Kidney epithelial cell (primary cell): ENCODE measurements around the gene TWIST1. TPM values are rescaled to one million over a fixed set of nuclear protein-coding genes. Genes with fewer than 3 reads are reported as not detected.

Source experiments
- DNase-seq: peaks from one replicate; pipeline ENCODE4 v3.0.0-alpha.2; 2010; ENCODE audit warnings: low read depth
- H3K27me3 ChIP-seq: 2 replicates; pipeline ENCODE4 v1.6.0; 2011; ENCODE audit warnings: low read length; ENCODE audit not compliant: control insufficient read depth, insufficient read depth
- H3K36me3 ChIP-seq: 2 replicates; pipeline ENCODE4 v1.5.1; 2011; ENCODE audit warnings: low read length; ENCODE audit not compliant: control insufficient read depth, insufficient read depth
- H3K4me3 ChIP-seq: 2 replicates; pipeline ENCODE4 v1.5.1; 2011; ENCODE audit warnings: low read depth, mild to moderate bottlenecking, control low read depth, low read length
- CTCF ChIP-seq: IDR thresholded peaks from 2 replicates; pipeline ENCODE4 v1.5.1; 2011; ENCODE audit warnings: mild to moderate bottlenecking, moderate library complexity, low read length, control low read depth, inconsistent platforms; ENCODE audit not compliant: insufficient read depth, poor library complexity, severe bottlenecking
- total RNA-seq: library from RNA; depleted of rRNA; stranded (reverse); fragments of >200 nt; gene quantifications from 2 replicates; pipeline ENCODE4 v1.2.3, GENCODE V29; 2015

TWIST1 gene
- total RNA-seq, 1 donor from 2014 or later: 6.3 TPM

GRCh38 chr7:19106241-19107080 is 11.0 kb downstream of the TWIST1 start:
- Histone ChIP-seq H3K4me3 (no peak overlapping the region), H3K27me3 (peaks cover 71% of the 10 kb centered on the region), H3K36me3 (no peaks in the 10 kb centered on the region)
- DNase-seq: no peak
- TF ChIP-seq CTCF: no peak

GRCh38 chr7:19105546-19105945 is 11.9 kb downstream of the TWIST1 start:
- Histone ChIP-seq H3K27me3 (peaks cover 62% of the 10 kb centered on the region), H3K4me3 (no peak overlapping the region), H3K36me3 (no peaks in the 10 kb centered on the region)
- no peak for TF ChIP-seq CTCF
- no peak for DNase-seq

GRCh38 chr7:19104811-19105210 is 12.6 kb downstream of the TWIST1 start:
- no peaks in the 10 kb centered on the region for H3K36me3 ChIP-seq
- no peak for TF ChIP-seq CTCF

GRCh38 chr7:19102884-19103283 is 14.6 kb downstream of the TWIST1 start:
- no peak for TF ChIP-seq CTCF
- peaks cover 38% of the 10 kb centered on the region for H3K27me3 ChIP-seq

More at GRCh38 chr7:19104811-19105210, 12.6 kb downstream of the TWIST1 start:
- Histone ChIP-seq H3K4me3 (no peak overlapping the region), H3K27me3 (peaks cover 55% of the 10 kb centered on the region)
- no peak for DNase-seq

GRCh38 chr7:19101909-19102308 is 15.5 kb downstream of the TWIST1 start:
- no peak overlapping the region for H3K4me3 ChIP-seq

More at GRCh38 chr7:19102884-19103283, 14.6 kb downstream of the TWIST1 start:
- Histone ChIP-seq H3K4me3 (no peak overlapping the region), H3K36me3 (no peaks in the 10 kb centered on the region)
- DNase-seq: no peak

More at GRCh38 chr7:19101909-19102308, 15.5 kb downstream of the TWIST1 start:
- H3K36me3 ChIP-seq: no peaks in the 10 kb centered on the region
- no peak for TF ChIP-seq CTCF
- H3K27me3 ChIP-seq: peaks cover 29% of the 10 kb centered on the region
- no peak for DNase-seq
